ENCODE measurements around the gene MAP4K4.

GRCh38 chr2:101850991-101851390, 153.5 kb downstream of the MAP4K4 start:
- TF ChIP-seq CTCF (conservative IDR thresholded peaks at IDR 0.05; ENCODE audit: low read length) = no peak
- no peak for TF ChIP-seq EZH2phosphoT487 (IDR thresholded peaks at IDR 0.05; ENCODE audit: borderline replicate concordance)
